MM.1S (cell line): Measurements from ENCODE around the gene NASP.

ENCODE experiments used
- CTCF ChIP-seq: fragments of 300-600 bp; sonication (generic); IDR thresholded peaks from 2 replicates; pipeline ENCODE4 v1.5.1; 2016; ENCODE audit warnings: antibody characterized with exemption, low read length, mixed read lengths
- EZH2 ChIP-seq: fragments of 300-600 bp; sonication (generic); optimal IDR thresholded peaks from 2 replicates; pipeline ENCODE3; 2017; ENCODE audit warnings: low read depth, mild to moderate bottlenecking, antibody characterized with exemption, low read length, mixed read lengths

- TF ChIP-seq EZH2 (no peak), CTCF (no peak)
Measured at GRCh38 chr1:45608175-45609156, 24.6 kb downstream of the NASP start.
